Stimulated activated CD4-positive, alpha-beta T cell treated with anti-CD3 and anti-CD28 coated beads, Interleukin-12 subunit alpha, Interleukin-12 subunit beta, amount 100 ng/mL, for 4 hours (primary cell): ENCODE results near the gene CACNA1A.
"Not testable (repeated sequence)": the region's sequence is repeated elsewhere in the genome, so short reads cannot be mapped to it uniquely, and the experiment has no call there.

Experiments
- DNase-seq: peaks from one replicate; pipeline ENCODE4 v3.0.0-alpha.2; 2020

The CACNA1A gene

GRCh38 chr19:13220847-13221246 lies 285.4 kb downstream of the CACNA1A start:
- DNase-seq: no peak

- no peak for DNase-seq
Observed at GRCh38 chr19:13215572-13216380, 290.5 kb downstream of the CACNA1A start.

GRCh38 chr19:13214036-13214730 lies 292.1 kb downstream of the CACNA1A start:
- no peak for DNase-seq

- DNase-seq: peak; percentile 75
Observed at GRCh38 chr19:13212759-13213330, 293.4 kb downstream of the CACNA1A start.

GRCh38 chr19:13211426-13212308 lies 294.6 kb downstream of the CACNA1A start:
- DNase-seq: no peak

- no peak for DNase-seq
Observed at GRCh38 chr19:13210941-13211340, 295.3 kb downstream of the CACNA1A start.

GRCh38 chr19:13210339-13210775 lies 295.9 kb downstream of the CACNA1A start:
- no peak for DNase-seq

- no peak for DNase-seq
Observed at GRCh38 chr19:13209484-13210338, 296.6 kb downstream of the CACNA1A start.

- DNase-seq: no peak
Observed at GRCh38 chr19:13208672-13209483, 297.4 kb downstream of the CACNA1A start.

GRCh38 chr19:13207846-13208671 lies 298.2 kb downstream of the CACNA1A start:
- DNase-seq: peak; percentile 60

- no peak for DNase-seq
Observed at GRCh38 chr19:13207237-13207845, 298.9 kb downstream of the CACNA1A start.

GRCh38 chr19:13206587-13206986 lies 299.7 kb downstream of the CACNA1A start:
- no peak for DNase-seq

- not testable (repeated sequence) for DNase-seq
Observed at GRCh38 chr19:13202112-13202511, 304.2 kb downstream of the CACNA1A start.

GRCh38 chr19:13198634-13199033 lies 307.6 kb downstream of the CACNA1A start:
- DNase-seq: no peak

- peak; percentile 56 for DNase-seq
Observed at GRCh38 chr19:13195678-13196077, 310.6 kb downstream of the CACNA1A start.

- no peak for DNase-seq
Observed at GRCh38 chr19:13190781-13191540, 315.3 kb downstream of the CACNA1A start.

- no peak for DNase-seq
Observed at GRCh38 chr19:13189600-13189999, 316.7 kb downstream of the CACNA1A start.

- DNase-seq: no peak
Observed at GRCh38 chr19:13187419-13187818, 318.9 kb downstream of the CACNA1A start.

- not testable (repeated sequence) for DNase-seq
Observed at GRCh38 chr19:13186688-13187087, 319.6 kb downstream of the CACNA1A start.
